ENCODE results near the gene BOC. TPM values are rescaled to one million over a fixed set of nuclear protein-coding genes. Genes with fewer than 3 reads are reported as not detected.
A peak's percentile ranks its signal among the peaks of the same experiment; 100 is the strongest.

Gene BOC
- total and polyA plus RNA-seq, 2 experiments from 2014 or later, result 2.1 to 4.1 TPM

DNA sequence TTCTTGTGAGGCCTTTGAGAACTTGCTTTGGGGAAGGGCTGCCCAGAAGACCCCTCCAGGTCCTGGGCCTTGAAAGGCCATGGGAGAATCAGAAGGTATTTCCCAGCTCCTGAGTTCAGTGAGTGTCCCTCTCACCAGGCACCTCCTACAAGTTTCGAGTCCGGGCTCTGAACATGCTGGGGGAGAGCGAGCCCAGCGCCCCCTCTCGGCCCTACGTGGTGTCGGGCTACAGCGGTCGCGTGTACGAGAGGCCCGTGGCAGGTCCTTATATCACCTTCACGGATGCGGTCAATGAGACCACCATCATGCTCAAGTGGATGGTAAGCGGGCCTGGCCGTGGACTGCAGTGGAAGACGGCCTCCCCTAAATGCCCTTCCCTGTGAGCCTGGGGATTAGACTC lies 68.3 kb downstream of the BOC start:
- Mint-ChIP-seq H3K36me3 (ENCODE audit: low read depth) (peaks cover 10% of the 10 kb centered on the region; the same call in 2 of the 3 replicates), H3K9me3 (no peaks in the 10 kb centered on the region), H3K4me3 (no peak overlapping the region), H3K27me3 (ENCODE audit: insufficient read depth, low read depth, poor library complexity) (peaks cover 3% of the 10 kb centered on the region), H3K4me1 (peaks cover 18% of the 10 kb centered on the region), H3K27ac (no peak overlapping the region)
- H3K9me2 ChIP-seq (ENCODE audit: insufficient read depth), result 0 out of 2 replicates have a peak, but pooled peaks cover 2% of the 10 kb centered on the region
- H4K20me1 ChIP-seq (replicated peaks; ENCODE audit: insufficient read depth), result no peaks in the 10 kb centered on the region
- no peak overlapping the region for H3K4me3 ChIP-seq
- no peaks in the 10 kb centered on the region for H3K36me3 ChIP-seq (ENCODE audit: insufficient read depth)
- H3K4me2 ChIP-seq, result no peak overlapping the region
- no peak overlapping the region for H2AFZ ChIP-seq
- DNase-seq (ENCODE audit: low spot score) (peak; percentile 32), ATAC-seq (no peak)
- no peaks in the 10 kb centered on the region for H3K79me2 ChIP-seq (replicated peaks; ENCODE audit: insufficient read depth)
- H3K27me3 ChIP-seq (ENCODE audit: insufficient read depth), result no peaks in the 10 kb centered on the region
- no peaks in the 10 kb centered on the region for H3F3A ChIP-seq (replicated peaks; ENCODE audit: low read depth)
- H3K4me1 ChIP-seq (ENCODE audit: insufficient read depth), result no peaks in the 10 kb centered on the region
- no peak for TF ChIP-seq ZNF462 (CRISPR knock-in tag; IDR thresholded peaks at IDR 0.05)
- TF ChIP-seq, protein P1, sequence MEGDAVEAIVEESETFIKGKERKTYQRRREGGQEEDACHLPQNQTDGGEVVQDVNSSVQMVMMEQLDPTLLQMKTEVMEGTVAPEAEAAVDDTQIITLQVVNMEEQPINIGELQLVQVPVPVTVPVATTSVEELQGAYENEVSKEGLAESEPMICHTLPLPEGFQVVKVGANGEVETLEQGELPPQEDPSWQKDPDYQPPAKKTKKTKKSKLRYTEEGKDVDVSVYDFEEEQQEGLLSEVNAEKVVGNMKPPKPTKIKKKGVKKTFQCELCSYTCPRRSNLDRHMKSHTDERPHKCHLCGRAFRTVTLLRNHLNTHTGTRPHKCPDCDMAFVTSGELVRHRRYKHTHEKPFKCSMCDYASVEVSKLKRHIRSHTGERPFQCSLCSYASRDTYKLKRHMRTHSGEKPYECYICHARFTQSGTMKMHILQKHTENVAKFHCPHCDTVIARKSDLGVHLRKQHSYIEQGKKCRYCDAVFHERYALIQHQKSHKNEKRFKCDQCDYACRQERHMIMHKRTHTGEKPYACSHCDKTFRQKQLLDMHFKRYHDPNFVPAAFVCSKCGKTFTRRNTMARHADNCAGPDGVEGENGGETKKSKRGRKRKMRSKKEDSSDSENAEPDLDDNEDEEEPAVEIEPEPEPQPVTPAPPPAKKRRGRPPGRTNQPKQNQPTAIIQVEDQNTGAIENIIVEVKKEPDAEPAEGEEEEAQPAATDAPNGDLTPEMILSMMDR (conservative IDR thresholded peaks at IDR 0.05; ENCODE audit: low read depth in 2 of 2), result peak; percentile 18 to 50; a peak in 3 of 4 replicates
- H3K27ac ChIP-seq (ENCODE audit: low read depth), result no peak overlapping the region

DNA sequence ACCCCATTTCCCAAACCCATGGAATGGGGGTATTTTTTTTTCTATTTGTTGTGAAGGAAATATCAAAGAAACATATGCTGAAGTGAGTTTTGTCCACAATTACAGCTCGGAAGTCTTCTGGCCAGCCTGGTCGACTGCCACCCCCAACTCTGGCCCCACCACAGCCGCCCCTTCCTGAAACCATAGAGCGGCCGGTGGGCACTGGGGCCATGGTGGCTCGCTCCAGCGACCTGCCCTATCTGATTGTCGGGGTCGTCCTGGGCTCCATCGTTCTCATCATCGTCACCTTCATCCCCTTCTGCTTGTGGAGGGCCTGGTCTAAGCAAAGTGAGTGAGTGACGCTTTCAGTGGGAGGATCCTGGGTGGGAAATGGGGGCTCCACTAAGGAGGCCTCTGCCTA lies 71.9 kb downstream of the BOC start:
- 0 out of 2 replicates have a peak, but pooled peaks cover 2% of the 10 kb centered on the region for H3K9me2 ChIP-seq (ENCODE audit: insufficient read depth)
- no peaks in the 10 kb centered on the region for H3K36me3 ChIP-seq (ENCODE audit: insufficient read depth)
- ATAC-seq (no peak), DNase-seq (ENCODE audit: low spot score) (no peak)
- H4K20me1 ChIP-seq (replicated peaks; ENCODE audit: insufficient read depth), result no peaks in the 10 kb centered on the region
- Mint-ChIP-seq H3K9me3 (no peaks in the 10 kb centered on the region), H3K4me1 (peaks cover 10% of the 10 kb centered on the region), H3K4me3 (no peak overlapping the region), H3K36me3 (ENCODE audit: low read depth) (peaks cover 10% of the 10 kb centered on the region; the same call in 2 of the 3 replicates), H3K27me3 (ENCODE audit: insufficient read depth, low read depth, poor library complexity) (peaks cover 4% of the 10 kb centered on the region), H3K27ac (no peak overlapping the region)
- H3F3A ChIP-seq (replicated peaks; ENCODE audit: low read depth), result no peaks in the 10 kb centered on the region
- no peak overlapping the region for H2AFZ ChIP-seq
- H3K4me1 ChIP-seq (ENCODE audit: insufficient read depth), result no peaks in the 10 kb centered on the region
- no peaks in the 10 kb centered on the region for H3K27me3 ChIP-seq (ENCODE audit: insufficient read depth)
- no peak overlapping the region for H3K4me3 ChIP-seq
- TF ChIP-seq STAT1 (IDR thresholded peaks at IDR 0.05; ENCODE audit: unreplicated experiment) (no peak), ZNF331 (CRISPR knock-in tag; IDR thresholded peaks at IDR 0.05; ENCODE audit: low read depth) (no peak)
- TF ChIP-seq, protein P2, sequence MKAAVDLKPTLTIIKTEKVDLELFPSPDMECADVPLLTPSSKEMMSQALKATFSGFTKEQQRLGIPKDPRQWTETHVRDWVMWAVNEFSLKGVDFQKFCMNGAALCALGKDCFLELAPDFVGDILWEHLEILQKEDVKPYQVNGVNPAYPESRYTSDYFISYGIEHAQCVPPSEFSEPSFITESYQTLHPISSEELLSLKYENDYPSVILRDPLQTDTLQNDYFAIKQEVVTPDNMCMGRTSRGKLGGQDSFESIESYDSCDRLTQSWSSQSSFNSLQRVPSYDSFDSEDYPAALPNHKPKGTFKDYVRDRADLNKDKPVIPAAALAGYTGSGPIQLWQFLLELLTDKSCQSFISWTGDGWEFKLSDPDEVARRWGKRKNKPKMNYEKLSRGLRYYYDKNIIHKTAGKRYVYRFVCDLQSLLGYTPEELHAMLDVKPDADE (IDR thresholded peaks at IDR 0.05), result no peak
- H3K79me2 ChIP-seq (replicated peaks; ENCODE audit: insufficient read depth), result no peaks in the 10 kb centered on the region
- no peak overlapping the region for H3K4me2 ChIP-seq
- no peak overlapping the region for H3K27ac ChIP-seq (ENCODE audit: low read depth)
